HG02943 (cell line): ENCODE data around the gene B9D2.
"Not testable (repeated sequence)": the region's sequence is repeated elsewhere in the genome, so short reads cannot be mapped to it uniquely, and the experiment has no call there.

ENCODE experiments used
- ATAC-seq: cut with Tn5 transposase; IDR thresholded peaks from one replicate; pipeline ENCODE4 v1.9.1; 2021; ENCODE audit warnings: mild to moderate bottlenecking, low read depth, moderate library complexity; ENCODE audit not compliant: unreplicated experiment

Gene B9D2

GRCh38 chr19:41363753-41364523 lies at the start of gene B9D2:
Gene B9D2, minus strand, starts transcription at chr19:41364149. Its CDS starts 630 bp downstream, at chr19:41363519.
- peak; percentile 76 for ATAC-seq

GRCh38 chr19:41412953-41413352 lies 49.0 kb upstream of the B9D2 start:
- no peak for ATAC-seq

- ATAC-seq: no peak
Measured at GRCh38 chr19:41411968-41412265, 48.0 kb upstream of the B9D2 start.

GRCh38 chr19:41411100-41411967 lies 47.4 kb upstream of the B9D2 start:
- no peak for ATAC-seq

DNA sequence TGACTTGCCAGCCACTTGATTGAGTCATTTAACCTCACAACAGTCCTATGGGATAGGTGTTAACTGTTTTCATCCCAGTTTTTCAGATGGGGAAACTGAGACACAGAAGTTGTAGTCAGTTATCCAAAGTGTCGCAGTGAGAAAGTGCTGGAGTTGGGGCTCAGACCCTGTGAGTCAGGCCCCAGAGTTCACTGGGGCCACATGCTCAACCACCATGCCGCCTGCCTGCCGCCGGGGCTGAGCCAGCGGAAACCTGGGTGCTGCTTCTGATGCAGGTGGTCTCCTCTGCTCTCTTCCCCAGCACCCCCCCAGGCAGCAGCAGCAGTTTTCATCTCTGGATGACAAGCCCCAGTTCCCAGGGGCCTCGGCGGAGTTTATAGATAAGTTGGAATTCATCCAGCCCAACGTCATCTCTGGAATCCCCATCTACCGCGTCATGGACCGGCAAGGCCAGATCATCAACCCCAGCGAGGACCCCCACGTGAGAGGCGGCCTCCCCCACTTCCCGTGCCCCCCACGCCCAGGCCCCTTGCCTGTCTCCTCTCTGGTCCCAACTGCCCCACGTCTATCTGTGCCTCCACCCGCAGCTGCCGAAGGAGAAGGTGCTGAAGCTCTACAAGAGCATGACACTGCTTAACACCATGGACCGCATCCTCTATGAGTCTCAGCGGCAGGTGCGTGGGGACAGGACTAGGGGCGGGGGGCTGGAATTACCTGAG lies 46.5 kb upstream of the B9D2 start:
- no peak for ATAC-seq

- ATAC-seq: no peak
Measured at GRCh38 chr19:41409288-41409687, 45.3 kb upstream of the B9D2 start.

GRCh38 chr19:41408846-41409245 lies 44.9 kb upstream of the B9D2 start:
- not testable (repeated sequence) for ATAC-seq

DNA sequence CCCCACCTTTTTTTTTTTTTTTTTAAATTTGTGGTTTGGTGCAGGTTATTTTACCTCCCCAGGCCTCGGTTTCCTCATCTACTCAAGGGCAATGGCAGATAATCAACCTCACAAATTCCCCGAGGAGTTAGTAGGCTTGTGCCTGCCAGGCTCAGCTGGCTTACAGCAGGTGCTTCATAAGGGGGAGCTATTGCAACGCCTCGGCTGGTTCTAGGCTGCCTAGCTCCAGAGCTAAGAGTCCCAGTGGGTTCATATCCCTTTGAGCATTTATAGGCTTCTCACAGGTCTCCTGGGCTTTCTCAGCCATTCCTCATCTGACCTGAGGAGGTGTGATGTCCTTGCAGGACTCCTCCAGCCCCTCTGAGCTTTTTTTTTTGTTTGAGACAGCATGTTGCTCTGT lies 44.3 kb upstream of the B9D2 start:
- ATAC-seq: no peak

DNA sequence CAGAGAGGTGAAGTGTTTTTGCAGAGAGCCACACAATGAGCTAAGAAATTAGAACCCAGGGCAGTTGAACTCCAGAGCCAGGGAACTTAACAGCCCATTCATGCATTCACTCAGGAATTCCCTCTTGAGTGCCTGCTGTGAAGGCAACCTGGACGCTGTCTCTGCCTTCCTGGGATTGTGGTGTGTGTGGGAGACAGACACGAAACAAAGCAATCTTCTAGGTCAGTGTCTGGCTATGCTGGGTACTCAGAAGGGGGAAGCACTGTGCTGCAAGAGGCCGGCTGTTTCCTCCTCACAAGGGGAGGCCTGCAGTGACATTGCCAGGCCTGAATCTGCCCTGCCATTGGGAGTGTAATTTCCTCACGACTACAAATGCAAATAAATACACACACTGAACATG lies 43.3 kb upstream of the B9D2 start:
- ATAC-seq: no peak

DNA sequence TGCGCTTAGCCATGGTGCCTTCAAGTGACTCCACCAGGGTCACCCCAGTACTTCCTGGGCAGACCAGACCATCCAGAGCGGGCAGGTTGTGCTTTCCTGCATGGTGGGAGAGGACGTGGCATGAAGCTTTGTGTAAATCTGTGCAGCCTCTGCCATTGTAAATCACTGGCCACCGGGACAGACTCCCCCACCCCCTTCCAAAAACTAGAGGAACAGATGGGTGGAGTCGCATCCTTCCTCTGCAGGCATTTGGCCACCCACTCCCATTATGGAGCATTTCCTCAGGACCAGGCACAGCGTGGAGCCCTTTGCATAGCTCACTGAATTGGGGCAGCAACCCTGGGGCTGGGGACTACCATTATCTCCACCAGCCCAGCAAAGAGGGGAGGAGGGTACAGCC lies 41.8 kb upstream of the B9D2 start:
- ATAC-seq: no peak

- no peak for ATAC-seq
Measured at GRCh38 chr19:41403181-41403970, 39.4 kb upstream of the B9D2 start.

GRCh38 chr19:41402010-41402409 lies 38.1 kb upstream of the B9D2 start:
- ATAC-seq: no peak

DNA sequence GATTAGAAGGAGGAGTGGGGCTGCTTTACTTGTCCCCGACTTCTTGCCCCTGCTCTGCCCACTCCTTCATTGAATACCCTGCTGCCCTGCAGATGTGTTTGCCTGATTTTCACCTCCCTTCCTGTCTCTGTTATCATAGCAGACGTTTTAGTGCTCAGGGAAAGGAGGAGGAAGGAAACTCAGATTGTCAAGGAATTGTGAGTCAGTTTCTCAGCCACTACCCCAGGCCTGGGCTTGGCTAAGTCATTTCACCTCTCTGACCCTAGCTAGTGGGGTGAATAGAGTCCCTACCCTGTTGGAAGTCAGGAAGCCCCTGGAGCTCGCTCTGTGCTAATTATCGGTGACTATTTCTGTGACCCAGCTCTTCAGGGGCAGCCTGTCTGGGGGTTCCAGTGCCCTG lies 37.5 kb upstream of the B9D2 start:
- ATAC-seq: no peak

GRCh38 chr19:41399525-41399924 lies 35.6 kb upstream of the B9D2 start:
- ATAC-seq: no peak

DNA sequence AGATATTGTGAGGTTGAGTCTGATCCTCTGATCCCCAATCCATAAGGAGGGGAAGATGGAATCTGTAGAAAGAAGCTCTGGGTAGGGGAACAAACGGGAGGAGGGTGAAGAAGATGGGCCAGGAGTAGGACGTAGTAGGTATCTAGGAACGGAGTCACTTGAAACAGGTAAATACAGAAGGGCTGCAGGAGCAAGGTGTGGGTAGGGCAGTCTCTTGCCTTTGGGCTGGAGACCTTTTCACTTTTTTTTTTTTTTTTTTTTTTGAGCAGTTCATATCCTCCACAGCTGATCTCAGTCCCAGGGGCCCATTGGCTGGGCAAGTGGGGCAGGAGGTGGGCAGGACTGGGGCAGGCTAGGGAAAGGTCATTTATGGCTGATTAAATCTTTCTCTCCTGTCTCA lies 35.1 kb upstream of the B9D2 start:
- no peak for ATAC-seq

DNA sequence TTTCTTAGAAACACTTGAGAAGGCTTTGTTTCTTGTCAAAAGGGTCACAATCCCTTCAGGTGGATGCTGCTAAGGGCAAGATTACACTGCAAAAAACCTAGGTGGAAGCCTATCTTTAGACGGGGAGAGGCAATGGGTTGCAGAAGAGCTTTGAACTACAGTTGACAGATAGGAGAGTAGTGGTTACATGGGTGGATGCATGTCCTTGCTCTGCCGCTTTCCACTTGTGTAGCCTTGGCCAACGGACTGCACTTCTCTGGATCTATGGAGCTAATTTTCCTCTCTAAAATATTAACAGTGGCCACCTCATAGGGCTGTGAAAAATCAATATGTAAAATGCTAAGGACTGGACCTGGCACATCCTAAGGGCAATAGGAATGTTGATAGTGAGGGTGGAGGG lies 34.6 kb upstream of the B9D2 start:
- ATAC-seq: no peak

- ATAC-seq: no peak
Measured at GRCh38 chr19:41398050-41398418, 34.1 kb upstream of the B9D2 start.

DNA sequence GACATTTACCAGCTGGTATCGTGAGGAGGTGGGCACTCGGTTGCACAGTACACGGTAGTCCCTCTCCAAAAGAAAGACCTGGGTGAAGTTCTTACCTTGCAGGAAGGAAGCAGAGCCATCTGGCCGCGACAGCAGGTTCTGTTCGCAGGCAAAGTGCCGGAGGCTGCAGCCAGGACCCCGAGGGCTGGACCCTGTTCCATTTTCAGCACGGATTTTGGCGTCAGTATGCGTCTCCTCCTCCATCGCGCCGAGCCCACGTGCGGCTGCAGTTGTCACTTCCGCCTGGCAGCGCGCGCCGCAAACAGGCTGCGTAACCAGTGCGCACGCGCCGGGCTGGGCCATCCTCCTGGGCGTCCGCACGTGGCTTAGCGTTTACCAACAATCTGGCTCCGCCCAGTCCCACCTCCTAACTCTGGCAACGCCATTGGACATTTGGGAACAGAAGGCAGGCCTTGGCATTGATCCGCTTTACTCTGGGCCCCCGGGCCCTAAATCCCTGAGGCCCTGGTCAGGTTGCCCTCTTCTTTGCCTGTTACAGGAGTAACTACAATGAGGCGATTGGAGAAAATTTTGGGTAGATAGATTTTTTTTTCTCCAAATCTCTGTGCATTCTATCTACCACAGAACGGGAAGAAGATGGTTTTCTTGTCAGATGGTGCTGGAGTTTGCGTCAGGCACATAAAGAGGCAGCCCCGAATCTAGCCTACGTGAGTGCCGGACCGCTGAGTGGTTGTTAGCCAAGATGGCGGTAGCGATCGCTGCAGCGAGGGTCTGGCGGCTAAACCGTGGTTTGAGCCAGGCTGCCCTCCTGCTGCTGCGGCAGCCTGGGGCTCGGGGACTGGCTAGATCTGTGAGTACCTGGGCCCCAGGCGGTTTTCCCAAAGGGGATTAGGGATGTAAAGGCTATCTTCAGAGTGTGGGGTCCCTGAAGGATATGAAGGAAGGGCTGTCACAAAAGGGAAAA lies 33.4 kb upstream of the B9D2 start, which contains the start of the genes BCKDHA and EXOSC5:
TSS of gene BCKDHA (plus strand) at position 733 of the 964 bp plus-strand sequence. CDS start at position 743, 10 bp downstream.
TSS of gene EXOSC5 (minus strand) at position 274 of the 964 bp plus-strand sequence. CDS start at position 243, 31 bp downstream.
- ATAC-seq: peak; percentile 89

- ATAC-seq: no peak
Measured at GRCh38 chr19:41395355-41395754, 31.4 kb upstream of the B9D2 start.
